NCI-H748 treated with DMSO at 0.1 percent for 48 hours (cell line): ENCODE results near the gene EIF3J.
"Not testable (repeated sequence)": the region's sequence is repeated elsewhere in the genome, so short reads cannot be mapped to it uniquely, and the experiment has no call there.

Source experiments
- DNase-seq: peaks from one replicate; lab custom pipeline; 2025; lab: John Stamatoyannopoulos, UW

EIF3J gene, protein sequence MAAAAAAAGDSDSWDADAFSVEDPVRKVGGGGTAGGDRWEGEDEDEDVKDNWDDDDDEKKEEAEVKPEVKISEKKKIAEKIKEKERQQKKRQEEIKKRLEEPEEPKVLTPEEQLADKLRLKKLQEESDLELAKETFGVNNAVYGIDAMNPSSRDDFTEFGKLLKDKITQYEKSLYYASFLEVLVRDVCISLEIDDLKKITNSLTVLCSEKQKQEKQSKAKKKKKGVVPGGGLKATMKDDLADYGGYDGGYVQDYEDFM

GRCh38 chr15:44536962-44537734 lies at the start of gene EIF3J:
Gene EIF3J (plus strand): TSS chr15:44537147. CDS start chr15:44537195, 48 bp downstream.
- DNase-seq: peak; percentile 79

- no peak for DNase-seq
Observed at GRCh38 chr15:44489464-44489863, 47.5 kb upstream of the EIF3J start.

GRCh38 chr15:44490622-44491021 lies 46.3 kb upstream of the EIF3J start:
- DNase-seq: no peak

DNA sequence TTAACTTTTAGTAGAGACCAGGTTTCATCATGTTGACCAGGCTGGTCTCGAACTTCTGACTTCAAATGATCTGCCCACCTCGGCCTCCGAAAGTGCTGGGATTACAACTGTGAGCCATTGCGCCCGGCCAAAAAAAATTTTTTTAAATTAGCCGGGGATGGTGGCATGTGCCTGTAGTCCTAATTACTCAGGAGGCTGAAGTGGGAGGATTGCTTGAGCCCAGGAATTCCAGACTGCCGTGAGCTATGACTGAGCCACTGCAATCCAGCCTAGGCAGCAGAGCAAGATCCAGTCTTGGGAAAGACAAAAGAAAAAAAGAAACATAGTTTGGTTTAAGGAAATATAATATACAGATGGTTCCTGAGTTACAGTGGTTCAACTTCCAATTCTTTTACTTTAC lies 44.9 kb upstream of the EIF3J start:
- no peak for DNase-seq

DNA sequence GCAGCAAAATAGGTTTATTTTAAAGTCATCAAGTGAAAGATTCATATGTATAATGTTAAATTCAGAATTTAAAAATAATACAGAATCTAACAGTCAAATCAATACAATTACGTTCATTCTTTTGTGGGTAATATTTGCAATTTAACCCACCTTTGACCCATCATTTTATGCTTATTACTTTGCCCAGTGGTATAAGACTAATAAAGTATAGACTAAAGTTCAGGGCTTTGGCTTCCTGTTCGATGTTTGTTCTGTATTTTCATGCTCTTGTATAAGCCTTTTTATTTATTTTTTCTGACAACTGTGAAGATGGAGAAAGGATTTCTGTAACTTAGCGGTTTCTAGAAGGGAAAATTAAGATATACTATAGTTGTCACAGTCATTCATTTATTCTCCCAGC lies 44.3 kb upstream of the EIF3J start:
- no peak for DNase-seq

- no peak for DNase-seq
Observed at GRCh38 chr15:44495562-44495961, 41.4 kb upstream of the EIF3J start.

DNA sequence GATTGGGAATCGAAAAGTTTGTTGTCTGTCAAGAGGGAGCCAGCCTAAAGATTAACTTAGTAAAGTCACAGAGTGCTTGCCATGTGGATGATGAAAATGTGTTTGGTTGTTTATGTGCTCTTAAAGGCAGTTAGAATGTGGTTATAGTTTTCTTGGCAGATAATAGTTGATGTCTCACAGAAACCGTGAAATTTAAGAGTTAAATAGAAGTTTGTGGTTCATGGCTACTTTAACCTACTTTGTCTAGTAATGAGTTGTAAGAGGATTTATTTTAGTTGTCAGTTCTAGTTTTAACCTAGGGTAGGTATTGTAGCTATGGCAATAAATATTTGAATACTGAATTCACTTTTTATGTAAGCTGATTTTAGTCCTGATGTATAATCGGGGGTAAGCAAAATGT lies 36.4 kb upstream of the EIF3J start:
- no peak for DNase-seq

DNA sequence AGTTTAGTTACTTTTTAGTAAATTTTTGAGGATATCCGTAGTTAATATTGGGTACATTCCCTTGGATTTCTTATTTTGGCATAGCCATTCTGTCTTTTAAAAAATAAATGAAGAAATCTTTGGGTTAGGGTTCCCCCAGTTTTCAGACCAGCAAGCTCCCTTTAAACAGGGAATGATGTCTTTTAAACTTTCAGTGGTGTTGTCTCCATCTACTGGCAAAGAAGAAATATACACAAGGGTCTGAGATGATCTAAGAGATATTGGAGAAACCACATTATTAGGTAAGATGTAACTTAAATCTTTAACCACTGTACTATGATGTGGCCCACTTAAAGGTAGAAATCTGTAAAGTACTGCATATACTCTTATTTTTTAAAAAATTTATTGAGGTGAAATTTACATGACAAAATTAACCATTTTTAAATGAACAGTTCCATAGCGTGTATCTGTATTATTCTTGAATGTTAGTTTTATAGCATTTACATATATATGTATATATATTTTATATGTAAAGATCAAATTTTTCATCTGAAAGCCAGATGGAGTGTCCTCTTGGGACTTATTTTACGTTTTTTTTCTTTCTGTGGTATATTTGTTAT lies 35.1 kb upstream of the EIF3J start:
- peak; percentile 21 for DNase-seq

DNA sequence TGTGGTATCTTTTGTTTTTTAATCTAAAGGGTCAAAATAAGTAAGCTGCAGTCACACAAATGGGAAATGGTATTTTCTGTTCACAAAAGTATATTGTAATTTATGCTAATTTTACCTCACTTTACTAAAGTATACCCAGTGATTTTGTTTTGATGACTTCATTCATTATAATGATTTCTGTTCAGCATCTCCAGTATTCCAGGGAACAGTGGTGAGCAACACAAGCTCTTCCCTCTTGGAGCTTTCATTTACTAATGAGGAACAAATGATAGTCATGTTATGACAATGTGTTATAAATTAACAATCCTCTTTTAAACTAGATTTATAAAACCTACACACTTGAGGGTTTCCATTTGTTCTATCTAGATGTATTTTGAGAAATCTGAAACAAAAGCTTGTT lies 20.5 kb upstream of the EIF3J start:
- no peak for DNase-seq

GRCh38 chr15:44519537-44519936 lies 17.4 kb upstream of the EIF3J start:
- DNase-seq: no peak

DNA sequence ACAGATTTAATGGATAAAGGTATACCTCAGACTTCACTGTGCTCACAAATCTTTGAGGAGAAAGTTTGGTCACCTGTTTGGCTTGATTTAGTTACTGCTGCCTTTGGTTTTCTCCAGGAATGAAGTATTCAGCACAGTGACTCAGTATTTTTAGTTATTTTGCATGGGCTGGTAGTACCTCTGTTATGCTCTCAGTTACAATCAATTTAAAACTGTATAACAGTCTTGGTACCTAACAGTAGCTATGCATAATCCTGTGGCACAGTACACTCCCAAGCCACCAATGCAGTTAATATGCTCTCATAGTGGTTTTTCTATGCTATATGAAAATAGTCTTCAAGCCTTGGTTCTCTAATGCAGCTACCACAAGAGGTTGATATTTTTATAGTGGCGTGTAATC lies 11.9 kb upstream of the EIF3J start:
- no peak for DNase-seq

- no peak for DNase-seq
Observed at GRCh38 chr15:44527241-44527640, 9.7 kb upstream of the EIF3J start.

DNA sequence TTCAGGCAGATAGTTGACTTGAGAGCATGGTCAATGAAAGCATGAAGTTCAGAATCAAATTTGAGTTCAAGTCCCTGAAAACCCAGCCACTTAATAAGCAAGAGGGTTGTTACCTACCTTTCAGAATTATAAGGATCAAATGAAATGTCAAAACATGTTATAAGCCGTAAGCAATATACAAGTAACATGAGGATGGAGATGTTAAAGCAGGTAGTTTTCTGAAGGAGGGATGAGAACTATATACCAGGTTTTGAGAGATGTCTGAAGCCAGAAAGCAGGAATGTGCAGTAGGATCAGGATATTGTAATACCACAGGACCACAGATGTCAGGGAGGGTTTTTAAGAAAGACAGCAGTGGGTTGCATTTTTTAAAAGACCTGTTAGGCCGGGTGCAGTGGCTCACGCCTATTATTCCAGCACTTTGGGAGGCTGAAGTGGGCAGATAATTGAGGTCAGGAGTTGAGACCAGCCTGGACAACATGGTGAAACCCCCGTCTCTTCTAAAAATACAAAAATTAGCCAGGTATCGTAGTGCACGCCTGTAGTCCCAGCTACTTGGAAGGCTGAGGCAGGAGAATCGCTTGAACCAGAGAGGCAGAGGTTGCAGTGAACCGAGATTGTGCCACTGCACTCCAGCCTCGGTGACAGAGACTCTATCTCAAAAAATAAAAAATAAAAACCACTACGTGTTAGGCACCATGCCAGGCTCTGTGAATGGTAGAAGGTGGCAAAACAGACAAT lies 6.9 kb upstream of the EIF3J start:
- no peak for DNase-seq

DNA sequence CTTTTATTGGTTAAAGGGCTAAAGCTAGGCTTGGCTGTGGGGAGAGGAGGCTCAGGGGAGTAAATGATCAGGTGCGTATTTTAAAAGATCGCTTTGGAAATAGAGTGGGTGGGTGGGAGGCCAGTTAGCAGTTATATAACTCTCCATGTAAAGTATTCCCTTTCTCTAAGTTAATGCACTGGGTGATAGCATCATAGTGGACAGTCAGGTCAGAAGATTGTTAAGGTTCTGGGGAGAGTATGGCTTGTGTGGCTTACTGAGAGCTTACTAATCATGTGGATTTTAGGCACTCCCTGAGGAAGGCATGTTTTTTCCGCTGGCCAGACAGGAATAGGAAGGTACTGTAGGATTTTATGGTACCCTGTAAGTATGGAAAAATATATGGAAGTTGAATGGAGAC lies 6.3 kb upstream of the EIF3J start:
- DNase-seq: no peak

DNA sequence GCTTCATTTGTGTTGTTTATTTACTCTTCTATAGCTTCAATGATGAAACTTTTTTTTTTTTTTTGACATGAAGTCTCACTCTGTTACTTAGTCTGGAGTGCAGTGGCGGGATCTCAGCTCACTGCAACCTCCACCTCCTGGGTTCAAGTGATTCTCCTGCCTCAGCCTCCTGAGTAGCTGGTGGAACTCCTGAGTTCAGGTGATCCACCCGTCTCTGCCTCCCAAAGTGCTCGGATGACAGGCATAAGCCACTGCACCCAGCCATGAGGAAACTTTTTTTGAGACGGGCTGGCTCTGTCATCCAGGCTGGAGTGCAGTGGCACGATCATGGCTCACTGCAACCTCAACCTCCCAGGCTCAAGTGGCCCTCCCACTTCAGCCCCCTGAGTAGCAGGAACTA lies 4.7 kb upstream of the EIF3J start:
- DNase-seq: not testable (repeated sequence)

- no peak for DNase-seq
Observed at GRCh38 chr15:44532689-44533088, 4.3 kb upstream of the EIF3J start.

- DNase-seq: no peak
Observed at GRCh38 chr15:44535092-44535491, 1.9 kb upstream of the EIF3J start.

- no peak for DNase-seq
Observed at GRCh38 chr15:44535523-44536301, 1.2 kb upstream of the EIF3J start.

- peak; percentile 76 for DNase-seq
Observed at GRCh38 chr15:44536302-44536961, 515 bp upstream of the EIF3J start.

DNA sequence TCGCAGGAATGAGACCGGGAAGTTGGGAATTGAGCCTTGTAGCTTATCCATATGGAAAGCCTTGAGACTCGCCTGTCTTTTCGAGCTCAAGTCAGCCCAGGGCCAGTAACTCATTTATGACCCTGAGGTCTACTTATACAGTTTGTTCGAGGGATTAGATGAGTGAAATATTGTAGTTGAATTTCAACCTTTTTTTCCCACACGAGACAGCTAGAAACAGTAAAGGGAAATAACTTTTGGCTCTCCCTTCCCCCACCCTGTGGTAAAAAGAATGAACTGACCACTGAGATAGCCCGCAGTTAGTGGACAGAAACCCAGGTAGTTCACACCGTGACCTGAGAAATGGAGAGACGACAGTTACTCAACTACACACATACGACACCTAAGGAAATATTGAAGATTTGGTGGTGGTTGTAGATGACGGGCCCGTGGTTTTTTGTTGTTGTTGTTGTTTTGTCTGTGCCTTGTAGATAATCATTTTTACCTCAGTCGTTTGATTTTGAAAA lies 841 bp downstream of the EIF3J start:
- no peak for DNase-seq
